GM21529 (cell line): Measurements from ENCODE around the gene CRYBB1.

ENCODE experiments used
- ATAC-seq: cut with Tn5 transposase; IDR thresholded peaks from one replicate; pipeline ENCODE4 v1.9.1; 2021; ENCODE audit not compliant: unreplicated experiment

The CRYBB1 gene

DNA sequence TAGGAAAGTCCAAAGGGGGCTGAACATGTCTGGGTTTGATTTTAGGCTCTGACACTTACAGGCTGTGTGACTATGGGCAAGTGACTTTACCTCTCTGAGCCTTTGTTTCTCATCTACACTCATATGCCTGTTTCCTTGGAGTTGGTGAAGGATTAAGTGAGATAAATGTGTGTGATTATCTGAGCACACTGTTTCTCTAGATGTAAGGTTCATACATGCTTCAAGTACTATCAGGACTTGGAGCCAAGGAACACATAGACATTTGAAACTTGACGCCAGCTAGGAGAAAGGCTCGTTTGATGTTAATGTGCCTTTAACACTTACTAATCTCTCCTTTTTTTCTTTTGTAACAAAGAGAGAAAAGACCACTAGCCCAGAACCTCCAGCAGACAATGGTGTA, 9.7 kb downstream of the CRYBB1 start:
- ATAC-seq = no peak

DNA sequence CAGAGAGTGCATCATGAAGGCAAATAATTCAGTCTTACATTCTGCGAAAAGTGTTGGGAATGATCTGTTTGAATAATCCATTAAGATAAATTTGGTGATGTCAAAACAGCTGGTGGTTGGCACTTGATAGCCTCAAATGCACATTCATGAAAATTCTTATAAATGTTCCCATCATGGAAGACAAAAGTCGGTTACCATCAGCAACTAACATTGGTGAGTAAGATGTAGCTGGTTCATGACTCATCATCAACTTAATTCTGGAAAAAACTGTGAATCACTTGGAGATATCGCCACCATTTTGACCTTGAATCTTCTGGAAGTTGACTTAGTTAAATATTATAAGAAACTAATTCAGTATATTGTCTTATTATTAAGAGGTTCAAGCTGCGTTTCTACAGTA, 11.2 kb downstream of the CRYBB1 start:
- ATAC-seq = no peak

DNA sequence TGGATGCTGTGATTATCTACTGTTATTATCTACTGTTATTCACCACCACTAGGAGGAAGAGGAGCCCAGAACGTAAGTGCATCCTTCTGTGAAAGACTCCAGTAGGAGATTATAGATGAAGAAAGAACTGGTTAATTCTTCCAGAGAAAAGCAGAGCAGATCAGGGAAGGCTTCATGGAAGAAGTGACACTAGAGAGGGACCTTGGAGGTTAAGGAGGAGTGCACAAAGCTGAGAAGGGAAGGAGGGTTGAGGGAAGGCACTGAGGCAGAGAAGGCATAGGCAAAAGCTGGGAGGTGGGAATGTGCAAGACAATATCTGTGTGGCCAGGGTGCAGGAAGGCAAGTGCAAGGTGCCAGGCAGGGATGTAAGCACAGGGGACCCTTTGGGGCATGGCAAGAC, 13.5 kb downstream of the CRYBB1 start:
- no peak for ATAC-seq

DNA sequence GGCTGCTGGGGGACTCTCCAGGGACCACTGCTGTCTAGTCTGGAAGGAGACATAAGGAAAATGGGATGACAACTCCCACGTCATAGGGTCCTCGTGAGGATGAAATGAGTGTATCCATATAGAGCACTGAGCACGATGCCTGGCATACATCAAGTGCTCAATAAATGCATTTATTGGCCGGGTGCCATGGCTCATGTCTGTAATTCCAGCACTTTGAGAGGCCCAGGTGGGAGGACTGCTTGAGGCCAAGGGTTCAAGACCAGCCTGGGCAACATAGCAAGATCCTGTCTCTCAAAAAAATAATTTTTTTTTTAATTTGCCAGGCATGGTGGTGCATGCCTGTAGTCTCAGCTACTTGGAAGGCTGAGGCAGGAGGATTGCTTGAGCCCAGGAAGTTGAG, 15.7 kb downstream of the CRYBB1 start:
- no peak for ATAC-seq

DNA sequence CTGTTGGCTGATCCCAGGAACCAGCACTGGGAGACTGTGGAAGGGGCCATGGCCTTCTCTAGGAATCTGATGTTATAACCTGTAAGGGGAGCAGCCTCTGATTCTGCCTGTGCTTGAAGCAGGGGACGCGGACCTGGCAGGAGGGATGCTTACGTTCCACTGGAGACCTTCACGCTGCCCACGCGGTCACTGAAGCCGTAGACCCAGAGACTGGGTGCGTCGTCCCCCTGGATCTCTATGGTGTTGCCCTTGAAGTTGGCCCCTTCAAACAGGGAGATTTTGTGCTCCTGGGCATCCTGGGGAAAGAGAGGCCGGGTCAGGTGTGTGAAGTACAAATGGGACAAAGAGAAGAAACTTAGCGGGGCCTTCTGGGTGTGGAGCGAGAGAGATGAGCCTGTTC, 16.1 kb downstream of the CRYBB1 start:
- ATAC-seq = no peak

DNA sequence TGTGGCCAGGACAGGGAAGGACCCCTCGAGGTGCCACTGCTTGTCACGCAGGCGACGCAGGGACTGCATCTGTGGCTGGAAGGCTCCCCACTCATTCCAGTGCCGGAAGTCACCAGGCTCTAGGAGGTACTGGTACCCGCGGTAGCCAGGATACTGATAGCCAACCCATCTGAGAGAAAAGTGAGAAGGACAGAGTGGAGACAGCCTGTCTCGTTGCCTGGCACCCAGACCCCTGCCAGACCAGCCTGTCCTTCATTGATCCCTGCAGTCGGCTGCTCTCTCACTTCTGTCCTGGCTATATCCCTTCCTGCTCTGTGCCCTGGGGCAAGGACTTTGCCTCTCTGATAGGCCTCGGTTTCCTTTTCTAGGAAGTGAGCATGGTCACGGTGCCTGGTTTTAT, 18.3 kb downstream of the CRYBB1 start:
- ATAC-seq = no peak

DNA sequence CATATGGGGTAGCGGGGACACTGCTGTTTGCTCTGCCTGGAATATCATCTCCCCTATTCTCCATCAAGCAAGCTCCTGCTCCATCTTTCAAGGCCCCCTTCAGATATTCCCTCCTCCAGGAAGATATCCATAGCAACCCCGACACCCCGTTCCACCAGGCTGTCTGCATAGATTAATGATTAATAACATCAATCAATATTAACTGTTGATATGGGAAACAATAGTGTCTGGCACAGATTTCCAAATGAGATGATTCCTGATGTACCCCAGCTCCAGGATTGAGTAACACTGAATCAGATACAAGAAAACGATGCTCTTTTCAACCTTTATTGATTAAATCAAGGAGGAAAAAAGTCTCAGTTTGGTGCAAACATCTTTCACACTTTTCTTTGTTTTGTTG, 20.3 kb downstream of the CRYBB1 start:
- ATAC-seq = no peak

DNA sequence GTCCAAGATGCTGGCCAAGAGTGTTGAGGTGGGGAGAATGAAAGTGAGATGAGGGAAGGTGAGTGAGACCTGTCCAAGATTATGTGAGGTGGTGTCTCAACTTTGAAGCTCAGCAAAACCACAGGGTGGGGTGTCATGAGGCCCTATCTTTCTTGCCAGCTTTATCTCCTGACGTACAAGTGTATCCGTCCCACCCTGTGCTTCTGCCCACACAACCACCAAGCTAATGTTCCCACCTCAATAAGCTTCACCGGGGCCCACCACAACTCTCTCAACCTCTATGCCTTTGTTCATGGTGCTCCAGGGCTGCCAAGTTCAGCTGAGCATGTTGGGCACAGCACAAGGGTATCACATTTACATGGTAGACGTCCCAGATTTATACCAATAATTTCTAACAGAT, 20.8 kb downstream of the CRYBB1 start:
- no peak for ATAC-seq

DNA sequence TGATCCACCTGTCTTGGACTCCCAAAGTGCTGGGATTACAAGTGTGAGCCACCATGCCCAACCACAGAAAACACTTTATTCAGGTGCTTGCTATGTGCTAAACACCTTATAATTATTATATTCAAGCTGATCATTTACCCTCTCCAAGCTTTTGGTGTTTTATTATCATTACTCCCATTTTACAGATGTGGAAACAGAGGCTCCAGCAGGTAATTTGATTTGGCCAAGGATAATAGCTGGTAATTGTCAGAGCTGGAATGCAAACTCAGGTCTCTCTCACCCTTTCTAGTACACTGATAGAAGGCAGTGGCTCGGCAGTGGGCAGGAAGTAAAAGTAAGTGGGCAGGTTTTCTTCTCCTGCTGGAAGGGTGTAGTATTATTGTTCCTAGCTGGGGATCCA, 24.1 kb downstream of the CRYBB1 start:
- ATAC-seq = no peak

DNA sequence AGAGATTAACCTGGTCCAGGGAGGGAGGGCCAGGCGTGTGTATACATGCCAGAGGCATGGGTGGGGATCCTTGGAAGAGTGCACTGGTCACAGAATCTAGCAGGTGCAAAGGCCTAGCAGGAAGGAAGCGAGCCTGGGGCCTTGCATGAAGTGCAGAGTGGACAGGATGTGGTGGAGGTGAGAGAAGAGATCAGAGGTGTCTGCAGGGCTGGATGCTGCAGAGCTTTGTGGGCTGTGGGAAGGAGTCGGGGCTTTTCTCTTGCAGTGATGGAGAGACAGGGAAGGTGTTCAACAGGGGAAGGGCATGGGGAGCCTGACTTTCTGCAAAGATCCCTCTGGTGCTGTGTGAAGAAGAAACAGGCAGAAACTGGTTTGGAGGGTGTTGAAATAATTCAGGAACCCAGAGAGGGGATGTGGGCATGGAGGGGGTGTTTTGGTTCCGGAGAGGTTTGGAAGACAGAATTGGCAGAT, 25.4 kb downstream of the CRYBB1 start:
- peak; percentile 63 for ATAC-seq

DNA sequence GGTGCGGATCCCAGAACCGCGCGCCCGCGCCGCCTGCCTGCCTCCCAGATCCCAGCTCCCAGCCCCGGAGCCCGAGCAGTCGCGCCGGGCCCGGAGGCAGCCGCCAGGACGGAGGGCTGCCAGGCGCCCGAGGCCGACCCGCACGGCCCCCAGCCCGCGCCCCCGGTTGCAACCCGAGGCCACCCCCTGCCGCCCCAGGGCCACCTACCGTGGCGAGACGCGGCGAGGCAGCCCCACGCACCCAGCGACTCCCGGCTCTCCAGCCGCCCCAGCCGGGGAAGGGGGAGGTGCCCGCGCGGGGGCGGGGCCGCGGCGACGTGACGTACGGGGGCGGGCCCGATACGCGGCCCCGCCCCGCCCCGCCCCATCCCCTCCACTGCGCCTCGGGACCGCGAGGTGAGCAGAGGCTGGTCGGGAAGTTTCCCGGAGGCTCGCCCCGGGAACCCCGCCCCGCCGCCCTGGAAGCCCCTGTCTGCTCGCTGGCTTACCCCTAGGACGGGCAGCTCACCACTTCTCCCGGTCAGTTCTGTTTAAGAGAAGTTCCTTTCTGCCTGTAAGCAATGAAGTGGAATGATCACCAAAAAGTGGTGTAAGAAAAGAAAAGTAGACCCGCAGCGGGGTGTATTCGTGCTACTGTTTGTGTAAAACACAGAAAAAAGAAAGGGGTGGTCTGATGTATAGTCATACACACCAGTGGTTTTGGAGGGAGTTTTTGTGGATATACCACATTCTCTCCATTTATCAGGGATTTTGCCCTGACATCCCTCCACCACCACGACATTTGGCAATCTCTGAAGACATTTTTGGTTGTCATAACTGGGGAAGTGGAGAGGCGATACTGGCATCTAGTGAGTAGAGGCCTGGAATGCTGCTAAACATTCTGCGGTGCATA, 27.7 kb downstream of the CRYBB1 start, which contains the start of gene TPST2:
Gene TPST2 (minus strand): TSS at position 288 of the 892 bp plus-strand sequence. CDS start 48,502 bp downstream, outside the sequence.
- ATAC-seq = peak; percentile 60

DNA sequence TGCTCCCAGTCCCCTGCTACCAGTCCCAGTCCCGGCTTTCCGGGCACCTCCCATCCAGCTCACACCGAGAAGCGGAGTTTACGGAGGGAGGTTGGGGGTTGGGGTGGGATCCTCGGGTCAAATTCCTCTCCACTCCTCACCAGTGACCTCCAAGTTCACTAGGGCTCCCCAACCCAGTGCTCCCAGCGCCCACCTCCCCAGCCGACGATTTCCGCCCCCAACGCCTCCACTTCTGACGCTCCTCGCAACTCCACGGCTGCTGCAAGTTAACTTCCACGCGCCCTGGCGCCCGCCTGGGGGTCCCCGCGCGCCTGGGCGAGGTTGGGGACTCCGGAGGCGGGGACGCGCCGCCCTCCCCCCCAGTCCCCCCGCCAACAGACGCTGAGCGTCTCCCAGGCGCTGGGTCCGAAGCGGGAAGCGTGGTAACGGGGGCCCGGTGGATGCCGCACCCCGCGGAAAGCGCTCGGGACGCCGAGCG, 28.4 kb downstream of the CRYBB1 start:
- peak; percentile 10 for ATAC-seq

DNA sequence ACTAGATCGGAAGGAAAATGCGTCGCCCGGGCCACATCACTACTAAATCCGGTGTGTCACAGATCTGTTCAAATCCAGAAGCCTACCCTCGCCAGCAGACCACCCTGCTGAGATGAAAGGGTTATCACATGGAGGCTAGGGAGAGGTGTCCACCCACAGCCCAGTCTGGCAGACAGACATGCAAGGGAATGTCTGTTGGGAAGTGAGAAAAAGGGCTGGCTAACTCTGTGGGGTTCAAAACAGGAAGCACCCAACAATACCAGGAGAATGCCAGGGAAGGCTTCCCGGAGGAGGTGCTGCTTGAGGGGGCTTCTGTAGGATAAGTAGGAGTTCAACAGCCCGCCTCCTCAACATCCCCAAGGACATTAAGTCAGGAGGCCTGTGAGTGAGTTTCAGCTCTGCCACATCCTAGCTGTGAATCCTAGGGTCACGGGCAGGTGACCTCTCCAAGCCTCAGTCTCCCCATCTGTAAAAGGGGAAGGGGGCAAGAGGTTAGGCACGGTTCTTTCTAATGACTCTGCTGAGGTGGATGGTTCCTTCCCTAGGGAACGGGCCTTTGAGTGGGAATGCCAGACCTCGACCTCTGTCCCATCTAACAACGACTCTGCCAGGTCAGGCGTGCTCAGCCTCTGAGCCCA, 29.0 kb downstream of the CRYBB1 start:
- ATAC-seq = no peak

DNA sequence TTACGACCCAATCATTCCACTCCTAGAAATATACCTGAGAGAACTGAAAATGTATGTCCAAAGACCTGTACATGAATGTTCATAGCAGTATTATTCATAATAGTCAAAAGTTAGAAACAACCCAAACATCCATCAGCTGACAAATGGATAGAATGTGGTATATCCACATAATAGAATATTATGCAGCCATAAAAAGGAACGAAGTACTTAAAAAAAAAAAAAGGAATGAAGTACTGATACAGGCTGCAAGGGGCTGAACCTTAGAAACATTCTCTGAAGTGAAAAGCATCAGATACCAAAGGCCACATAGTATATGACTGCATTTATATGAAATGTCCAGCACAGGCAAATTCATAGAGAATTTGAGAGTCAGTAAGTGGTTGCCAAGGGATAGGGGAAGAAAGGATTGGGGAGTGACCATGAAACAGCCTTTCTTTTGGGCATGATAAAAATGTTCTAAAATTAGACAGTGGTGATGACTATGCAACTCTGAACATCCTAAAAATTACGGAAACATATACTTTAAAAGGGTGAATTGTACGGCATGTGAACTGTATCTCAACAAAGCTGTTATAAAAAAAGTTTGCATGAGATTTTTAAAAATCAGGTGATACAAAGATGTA, 29.7 kb downstream of the CRYBB1 start:
- ATAC-seq = no peak

DNA sequence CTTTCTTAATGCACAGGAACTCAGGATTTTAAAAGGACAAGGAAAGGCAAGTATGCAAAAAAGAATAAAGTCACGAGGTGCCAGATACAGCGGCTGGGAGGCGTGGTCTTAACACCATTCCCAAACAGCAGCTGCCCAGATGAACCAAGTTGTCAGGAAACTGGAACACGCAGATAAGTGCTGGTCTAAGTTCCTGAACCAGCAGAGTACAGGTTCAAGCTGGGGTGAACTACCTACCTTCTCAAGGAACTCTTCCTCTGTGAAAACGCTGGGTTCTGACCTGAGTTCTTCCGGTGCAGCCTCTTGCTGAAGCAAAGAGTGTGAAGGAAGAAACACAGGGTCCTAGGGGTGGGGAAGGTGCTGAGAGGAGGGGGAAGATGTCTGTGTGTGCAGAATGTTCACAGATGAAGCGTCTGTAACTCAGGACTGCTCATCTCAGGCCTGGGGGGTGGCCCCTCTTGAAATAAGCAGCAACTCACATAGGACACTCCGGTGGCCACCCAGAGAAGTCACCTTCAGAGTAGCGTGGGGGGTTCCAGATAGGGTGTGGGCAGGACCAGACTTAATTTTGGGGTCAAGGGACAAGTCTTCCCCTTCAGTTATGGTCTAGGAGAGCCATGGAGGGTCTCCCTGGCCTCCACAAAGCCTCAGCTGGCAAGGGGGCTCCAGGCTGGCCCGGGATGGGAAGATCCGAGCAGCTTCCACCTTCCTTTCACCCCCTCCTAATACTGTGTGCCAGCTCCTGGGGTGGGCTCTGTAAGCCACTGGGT, 31.1 kb downstream of the CRYBB1 start:
- no peak for ATAC-seq

DNA sequence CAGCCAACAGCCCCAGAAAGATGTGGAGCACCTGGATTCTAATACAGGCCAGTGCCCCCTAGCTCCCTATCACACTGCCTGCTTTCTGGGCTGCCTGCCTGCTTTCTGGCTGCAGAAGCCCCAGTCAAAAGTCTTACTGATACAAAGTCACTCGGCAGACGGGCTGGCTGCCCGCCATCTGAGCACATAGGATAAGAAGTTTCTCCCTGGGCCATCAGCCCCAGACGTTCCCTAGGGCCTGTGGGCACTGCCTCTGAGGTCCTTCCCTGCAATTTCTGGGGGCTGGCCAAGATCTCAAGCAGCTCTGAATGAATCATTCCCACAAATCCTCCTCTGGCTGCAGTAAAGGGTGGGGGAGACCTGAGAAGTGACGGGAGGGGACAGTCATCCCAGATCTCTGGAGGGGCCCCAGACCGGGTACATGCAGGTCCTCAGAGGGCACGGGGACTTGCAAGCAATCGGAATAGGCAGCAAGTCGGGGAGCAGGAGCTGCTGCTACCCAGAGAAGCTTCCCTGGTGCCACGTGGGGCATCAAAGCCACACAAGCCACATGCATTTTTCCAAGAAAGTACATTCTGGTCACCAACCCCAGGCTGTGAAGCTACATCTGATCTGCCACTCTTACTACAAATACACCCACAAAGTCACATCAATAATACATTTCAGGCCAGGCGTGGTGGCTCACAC, 32.6 kb downstream of the CRYBB1 start:
- no peak for ATAC-seq

DNA sequence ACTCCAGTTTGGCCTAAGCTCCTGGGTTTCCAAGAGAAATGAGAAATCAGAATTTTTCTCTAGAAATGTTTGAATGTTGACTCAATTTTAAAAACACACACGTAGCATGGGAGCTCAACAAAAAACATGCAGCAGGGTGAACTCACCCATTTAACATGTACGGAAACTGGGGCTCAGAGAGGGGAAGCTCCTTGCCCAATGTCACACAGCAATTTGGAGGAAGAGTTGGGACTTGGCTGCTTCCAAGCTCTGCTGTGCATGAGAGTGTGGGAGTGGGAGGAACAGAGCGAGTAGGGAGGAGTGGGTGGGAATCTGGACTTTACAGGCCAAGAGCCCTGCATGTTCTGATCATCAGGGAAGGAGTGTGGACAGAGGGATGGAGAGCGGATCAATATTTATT, 33.8 kb downstream of the CRYBB1 start:
- ATAC-seq = no peak

DNA sequence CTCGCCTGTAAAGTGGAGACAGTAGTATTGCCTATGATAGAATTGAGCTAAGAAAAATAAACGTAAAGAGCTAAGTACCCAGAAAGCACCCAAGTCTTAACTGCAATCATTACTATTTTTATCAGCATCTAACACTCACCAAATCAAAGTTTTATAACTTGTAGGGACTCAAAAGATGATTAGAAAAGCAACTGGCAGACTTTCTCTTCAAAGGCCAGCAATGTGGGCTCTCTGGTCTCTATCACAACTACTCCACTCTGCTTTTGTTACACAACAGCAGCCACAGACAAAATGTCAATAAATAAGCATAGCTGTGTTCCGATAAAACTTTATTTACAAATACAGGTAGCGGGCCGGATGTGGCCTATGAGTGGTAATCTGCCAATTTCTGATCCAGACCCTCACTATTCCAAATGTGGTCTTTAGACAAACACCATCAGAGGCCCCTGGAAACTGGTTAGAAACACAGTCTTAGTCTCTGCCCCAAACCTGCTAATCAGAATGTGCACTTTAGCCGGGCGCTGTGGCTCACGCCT, 36.1 kb downstream of the CRYBB1 start:
- ATAC-seq = no peak

DNA sequence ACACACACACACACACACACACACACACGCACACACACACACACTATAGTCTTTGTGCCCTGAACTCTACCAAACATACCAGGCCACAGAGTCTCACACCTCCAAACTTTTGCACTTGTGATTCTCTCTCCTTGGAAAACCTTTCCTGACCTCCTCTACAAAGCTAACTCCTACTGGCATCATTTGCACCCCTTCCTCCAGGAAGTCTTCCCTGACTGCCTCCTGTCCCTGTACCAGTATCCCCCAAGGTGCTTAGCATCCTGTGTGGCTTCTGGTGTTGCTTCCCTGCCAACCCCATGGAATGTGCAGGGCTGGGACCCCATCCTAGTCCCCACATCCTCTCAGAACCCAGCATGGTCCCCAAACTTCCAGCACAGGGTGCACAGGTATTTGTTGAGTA, 36.8 kb downstream of the CRYBB1 start:
- no peak for ATAC-seq
